HG03196 (cell line): ENCODE data around the gene HIPK2.

Experiments
- ATAC-seq: cut with Tn5 transposase; IDR thresholded peaks from one replicate; pipeline ENCODE4 v1.9.1; 2021; ENCODE audit not compliant: unreplicated experiment

Gene HIPK2

GRCh38 chr7:139718141-139718540, 59.7 kb downstream of the HIPK2 start:
- ATAC-seq = no peak

DNA sequence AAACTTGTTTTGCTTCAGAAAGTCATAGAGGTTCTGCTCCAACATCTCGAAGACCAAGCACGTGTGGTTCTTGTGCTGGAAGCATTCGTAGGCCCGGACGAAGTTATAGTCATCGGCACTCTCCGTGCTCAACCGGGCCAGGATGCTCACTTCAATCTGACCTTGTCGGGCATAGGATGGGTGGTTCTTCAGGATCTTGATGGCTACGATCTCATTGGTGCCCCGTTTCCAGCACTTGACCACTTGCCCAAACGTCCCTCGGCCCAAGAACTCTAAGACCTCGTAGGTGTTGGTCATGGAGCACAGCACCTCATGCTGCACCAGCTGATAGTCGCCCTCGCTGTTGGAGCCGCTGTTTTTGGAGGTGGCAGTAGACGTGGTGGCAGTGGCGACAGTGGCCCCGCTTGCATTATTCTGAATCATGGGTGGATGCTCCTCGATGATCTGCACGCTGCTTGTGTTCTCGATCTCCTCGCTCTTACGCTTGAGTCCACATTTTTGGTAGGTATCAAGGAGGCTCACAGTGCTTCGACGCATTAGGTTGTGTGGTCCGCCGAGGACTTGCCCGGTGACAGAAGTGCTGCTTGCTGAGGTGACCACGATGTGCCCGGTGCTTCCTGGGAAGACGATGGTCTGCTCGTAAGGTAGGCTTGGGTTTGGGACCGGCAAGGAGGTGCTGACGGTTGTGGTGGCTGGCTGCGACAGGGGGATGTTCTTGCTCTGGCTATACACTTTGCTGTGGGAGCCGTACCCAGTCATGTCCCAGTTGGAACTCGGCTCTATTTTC, 61.4 kb downstream of the HIPK2 start:
- no peak for ATAC-seq

GRCh38 chr7:139715194-139715815, 62.5 kb downstream of the HIPK2 start:
- no peak for ATAC-seq

DNA sequence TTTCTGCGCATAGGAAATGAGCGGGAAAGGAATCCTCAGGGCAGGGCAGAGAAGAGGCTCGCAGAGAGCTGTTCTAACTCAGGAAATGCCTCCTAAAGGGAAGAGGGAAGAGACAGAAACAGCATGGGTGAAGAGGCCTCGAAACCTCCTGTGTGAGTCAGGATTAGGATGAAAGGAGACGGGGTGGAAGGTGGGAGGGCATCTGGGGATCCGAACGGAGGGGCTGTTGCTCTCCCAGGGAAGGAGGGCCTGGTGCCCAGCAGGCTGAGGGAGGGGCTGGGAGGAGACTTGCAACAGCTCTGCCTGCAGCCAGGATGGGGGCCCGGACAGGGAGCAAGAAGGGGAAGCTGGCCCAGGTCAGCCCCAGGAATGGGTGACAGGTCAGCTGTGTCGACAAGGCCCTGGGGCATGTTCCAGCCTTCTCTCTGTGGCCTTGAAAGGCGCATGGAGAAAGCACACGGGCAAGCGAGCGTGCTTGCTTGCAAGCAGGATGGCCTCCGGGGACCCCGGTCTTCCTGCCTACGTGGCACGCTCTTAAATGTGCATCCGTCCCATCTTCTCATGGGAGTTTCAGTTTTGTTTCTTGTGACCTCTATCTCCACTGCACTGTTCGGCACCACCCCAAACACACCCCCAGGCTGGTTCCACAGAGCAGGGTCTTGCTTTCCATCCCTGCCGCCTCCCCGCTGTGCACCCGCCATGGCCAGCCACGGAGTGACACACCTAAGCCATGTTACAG, 63.5 kb downstream of the HIPK2 start:
- ATAC-seq = peak; percentile 87

DNA sequence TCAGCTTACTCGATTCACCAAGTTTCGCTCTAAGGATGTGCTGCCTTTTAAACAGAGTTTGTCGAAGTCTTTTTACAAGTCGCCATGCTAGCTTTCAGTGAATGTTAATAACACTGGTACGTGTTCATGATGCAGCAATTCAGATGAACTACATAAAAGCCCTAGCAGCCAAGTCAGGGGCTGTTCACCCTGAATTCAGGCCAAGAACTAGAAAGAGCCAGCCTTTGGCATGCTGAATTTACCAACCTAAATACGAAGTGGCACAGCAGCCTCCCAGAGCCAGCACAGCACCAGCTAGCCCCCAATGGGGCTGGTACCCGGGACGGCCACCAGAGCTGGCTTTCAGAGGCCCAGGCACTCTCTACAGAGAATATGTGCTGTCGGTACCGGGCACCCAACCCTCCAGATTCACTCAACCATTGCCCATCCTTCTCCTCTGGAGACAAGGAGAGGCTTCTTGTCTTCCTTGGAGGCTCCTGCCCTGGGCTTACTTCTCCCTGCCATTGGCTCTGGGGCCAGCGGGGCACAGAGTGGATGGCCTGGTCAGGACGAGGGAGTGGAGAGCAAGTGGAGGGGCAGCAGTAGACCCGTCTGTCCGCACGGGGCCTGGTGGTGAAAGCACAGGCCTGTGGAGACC, 64.2 kb downstream of the HIPK2 start:
- ATAC-seq = no peak

- no peak for ATAC-seq
Observed at GRCh38 chr7:139713061-139713460, 64.7 kb downstream of the HIPK2 start.

GRCh38 chr7:139711991-139712743, 65.6 kb downstream of the HIPK2 start:
- ATAC-seq = no peak

GRCh38 chr7:139710036-139710435, 67.8 kb downstream of the HIPK2 start:
- no peak for ATAC-seq

GRCh38 chr7:139709485-139709884, 68.3 kb downstream of the HIPK2 start:
- ATAC-seq = no peak

DNA sequence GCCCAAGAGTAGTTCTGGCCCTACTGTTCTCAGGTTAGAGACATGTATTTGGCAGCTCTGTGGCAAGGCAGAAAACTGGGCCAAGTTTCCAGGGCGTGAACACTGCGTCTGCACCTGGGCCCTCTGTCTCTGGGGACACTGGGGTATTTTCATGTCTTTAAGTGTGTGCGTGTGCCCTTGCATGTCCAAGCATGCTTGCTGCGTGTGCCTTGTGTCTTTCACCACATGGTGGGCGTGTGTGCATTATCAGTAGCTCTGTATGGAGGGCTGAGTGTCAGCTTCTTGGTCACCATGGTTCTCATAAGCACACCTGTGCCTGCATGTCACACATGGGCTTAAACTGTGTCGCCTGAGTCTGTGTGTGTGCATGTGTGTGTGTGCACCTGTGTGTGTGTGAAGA, 69.3 kb downstream of the HIPK2 start:
- ATAC-seq = peak; percentile 67

DNA sequence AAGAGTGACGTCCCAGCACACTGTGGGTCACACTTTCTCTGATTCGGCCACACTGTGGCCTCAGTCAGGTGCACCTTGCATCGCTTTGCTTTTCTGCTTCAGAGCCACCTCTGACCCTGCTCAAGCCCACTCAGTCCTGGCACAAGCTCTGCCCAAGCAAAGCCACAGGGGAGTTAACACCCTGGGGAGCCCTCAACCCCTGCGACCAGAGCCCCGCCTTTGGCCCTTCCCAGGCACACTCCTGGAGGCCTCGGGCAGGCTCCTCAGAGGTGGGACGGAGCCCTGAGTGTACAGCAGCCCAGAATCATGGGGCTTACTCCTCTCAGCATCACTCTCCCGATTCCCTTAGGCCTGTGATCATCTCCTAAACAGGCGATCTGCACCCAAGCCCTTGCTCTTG, 71.0 kb downstream of the HIPK2 start:
- no peak for ATAC-seq

DNA sequence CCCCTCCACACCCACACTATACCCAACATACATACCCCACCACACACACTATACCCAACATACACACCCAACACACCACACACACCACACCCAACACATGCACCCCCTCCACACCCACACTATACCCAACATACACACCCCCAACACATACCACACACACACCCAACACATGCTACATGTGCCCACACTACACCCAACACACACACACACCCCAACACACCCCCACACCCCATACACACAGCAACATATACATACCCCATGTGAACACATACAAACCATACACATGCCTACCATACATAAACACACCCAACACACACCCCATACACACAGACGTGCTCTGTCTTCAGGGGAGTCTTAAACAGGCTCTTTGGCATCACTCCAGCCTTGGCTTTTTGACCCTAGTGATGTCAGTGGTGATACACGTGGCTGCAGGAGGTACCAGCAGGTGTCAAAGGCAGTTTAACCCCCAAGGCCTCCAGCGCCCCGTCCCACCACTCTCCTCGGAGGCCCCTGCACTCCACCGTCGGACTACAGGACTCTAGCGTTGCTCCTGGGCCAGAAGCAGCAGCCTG, 73.4 kb downstream of the HIPK2 start:
- no peak for ATAC-seq

GRCh38 chr7:139703487-139704307, 74.1 kb downstream of the HIPK2 start:
- peak; percentile 13 for ATAC-seq

DNA sequence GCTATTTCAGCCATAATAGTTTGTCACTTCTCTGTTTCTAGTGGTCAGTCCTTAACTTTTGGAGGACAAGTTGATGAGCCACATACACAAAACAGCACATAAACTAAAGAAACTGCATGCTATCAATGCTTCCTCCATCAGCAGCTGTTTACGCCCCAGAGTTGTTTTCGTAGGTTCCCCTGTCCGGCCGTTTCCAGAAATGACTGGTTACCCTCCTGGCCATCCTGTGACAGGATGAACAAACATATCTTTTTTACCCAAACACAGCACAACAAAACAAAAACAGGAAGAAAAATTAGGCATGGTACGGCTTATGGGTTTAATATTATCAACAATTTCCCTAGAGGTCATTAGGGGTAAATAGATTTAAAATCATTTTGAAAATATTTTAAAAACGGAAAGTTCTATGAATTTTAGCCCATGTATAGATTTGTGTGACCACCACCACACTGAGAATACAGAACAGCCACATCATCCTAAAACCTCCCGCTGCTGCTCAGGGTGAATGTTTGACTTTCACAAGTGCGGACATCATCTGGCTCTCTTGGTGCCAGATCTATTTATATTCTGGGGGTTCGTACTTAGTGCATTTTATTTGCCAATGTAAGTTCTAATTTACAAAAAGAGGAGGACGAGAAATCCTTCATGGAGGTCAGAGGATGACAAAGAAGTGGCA, 74.8 kb downstream of the HIPK2 start:
- peak; percentile 62 for ATAC-seq

DNA sequence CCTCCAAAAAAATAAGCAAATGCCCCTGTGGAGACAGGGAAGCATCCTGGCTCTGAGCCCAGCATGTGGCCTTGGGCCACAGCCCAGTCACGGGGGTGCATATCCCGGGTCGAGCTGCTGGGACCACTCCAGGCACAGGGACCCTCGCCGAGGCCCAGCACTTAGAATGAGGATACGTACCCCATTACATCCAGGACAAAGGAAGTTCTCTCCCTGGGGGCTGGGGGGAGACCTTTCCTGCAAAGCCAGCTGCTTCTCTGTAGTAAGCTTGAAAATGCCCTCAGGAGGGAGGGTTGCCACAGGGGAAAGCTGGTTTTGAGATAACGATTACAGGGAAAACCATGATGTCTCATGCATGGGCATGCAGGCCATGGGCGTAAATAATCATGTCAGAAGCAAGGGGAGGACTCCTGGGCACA, 75.5 kb downstream of the HIPK2 start:
- ATAC-seq = no peak

GRCh38 chr7:139701908-139702307, 75.9 kb downstream of the HIPK2 start:
- no peak for ATAC-seq

- no peak for ATAC-seq
Observed at GRCh38 chr7:139700505-139701235, 77.1 kb downstream of the HIPK2 start.
